Testis (tissue), 3 donors: ENCODE data around the gene MDC1. TPM values are rescaled to one million over a fixed set of nuclear protein-coding genes. Genes with fewer than 3 reads are reported as not detected.
A peak's percentile ranks its signal among the peaks of the same experiment; 100 is the strongest.

Source experiments
- DNase-seq: peaks from one replicate; pipeline ENCODE4 v3.0.0-alpha.2; 2019
- H3K27ac ChIP-seq, 2 donors: fragments of 200-600 bp; sonication (generic); one replicate each; pipeline ENCODE4 v1.5.1; 2019
- H3K27me3 ChIP-seq: fragments of 200-600 bp; sonication (generic); one replicate; pipeline ENCODE4 v1.5.1; 2019
- H3K36me3 ChIP-seq: fragments of 200-600 bp; sonication (generic); one replicate; pipeline ENCODE4 v1.5.1; 2017; ENCODE audit warnings: low read depth; ENCODE audit errors: missing control alignments
- H3K4me1 ChIP-seq: fragments of 200-600 bp; sonication (generic); one replicate; pipeline ENCODE4 v1.5.1; 2019
- H3K4me3 ChIP-seq, 2 donors: fragments of 200-600 bp; sonication (generic); one replicate each; pipeline ENCODE4 v1.5.1; 2017 to 2019
- H3K9me3 ChIP-seq: fragments of 200-600 bp; sonication (generic); one replicate; pipeline ENCODE4 v1.5.1; 2017
- CTCF ChIP-seq, 3 experiments: fragments of 450-650 bp in 2 of 3; fragments of 200-600 bp in 1 of 3; sonication (generic) in 1 of 3; IDR thresholded peaks; one replicate each; pipeline ENCODE4 v1.5.1; 2016 to 2019; ENCODE audit warnings: antibody characterized with exemption in 3 of 3, mild to moderate bottlenecking in 2 of 3, moderate library complexity in 1 of 3
- POLR2A ChIP-seq: fragments of 450-650 bp; IDR thresholded peaks from one replicate; pipeline ENCODE4 v1.6.1; 2017; ENCODE audit warnings: antibody characterized with exemption, mild to moderate bottlenecking, moderate library complexity
- WGBS, 2 donors: methylation state at CpG; one replicate each; pipeline ENCODE4 v1.1.5; 2018; 5-methylcytosine and 5-hydroxymethylcytosine counted together
- intact Hi-C: fragments of 100-400 bp; cut with DNase I; formaldehyde crosslinking; loops from one replicate; pipeline ENCODE4 v1.15.1; 2023; ENCODE audit warnings: low total_unique reads
- polyA plus RNA-seq: library from polyadenylated mRNA; stranded (reverse); fragments of 350-450 nt; fragmentation: Illumina TruSeq; extraction: RNeasy Lipid Tissue Mini Kit (QIAGEN cat#74804); gene quantifications from one replicate; pipeline ENCODE4 v1.2.3, GENCODE V29; 2014; ENCODE audit warnings: low read depth, low replicate concordance; ENCODE audit not compliant: insufficient read depth
- total RNA-seq, 2 donors: library from RNA; depleted of rRNA; stranded (reverse); fragments of >200 nt; gene quantifications; one replicate each; pipeline ENCODE4 v1.2.3, GENCODE V29; 2016

The MDC1 gene
- total and polyA plus RNA-seq, 3 donors from 2014 or later = 56.6 to 155 (median 79.3) TPM

GRCh38 chr6:30747902-30748769 lies 31.1 kb upstream of the MDC1 start:
- no peak for TF ChIP-seq POLR2A
- no peak for TF ChIP-seq CTCF (IDR thresholded peaks at IDR 0.05)
- intact Hi-C loops = no loop called here
- H3K27ac ChIP-seq = no peak overlapping the region
- DNase-seq = no peak
- H3K9me3 ChIP-seq = no peaks in the 10 kb centered on the region
- H3K4me1 ChIP-seq = peaks cover 24% of the 10 kb centered on the region
- H3K36me3 ChIP-seq = no peaks in the 10 kb centered on the region
- no peaks in the 10 kb centered on the region for H3K27me3 ChIP-seq
- no peak overlapping the region for H3K4me3 ChIP-seq
- WGBS, 2 donors = 74 to 82% methylated on average over 6 of the region's 6 CpGs

GRCh38 chr6:30747300-30747687 lies 30.2 kb upstream of the MDC1 start:
- Histone ChIP-seq H3K27ac (no peak overlapping the region), H3K36me3 (no peaks in the 10 kb centered on the region), H3K4me3 (no peak overlapping the region), H3K4me1 (peaks cover 19% of the 10 kb centered on the region), H3K9me3 (no peaks in the 10 kb centered on the region), H3K27me3 (no peaks in the 10 kb centered on the region)
- DNase-seq = no peak
- intact Hi-C loops = no loop called here
- WGBS, 2 donors = 25 to 40% methylated on average over 1 of the region's 1 CpG
- TF ChIP-seq POLR2A (no peak), CTCF (IDR thresholded peaks at IDR 0.05) (no peak)

- Histone ChIP-seq H3K4me3 (peak within 1 kb of the TSS; percentile 82 to 86), H3K27me3 (no peaks in the 10 kb centered on the region), H3K9me3 (no peaks in the 10 kb centered on the region), H3K36me3 (no peaks in the 10 kb centered on the region), H3K27ac (peak within 1 kb of the TSS; percentile 84 to 94), H3K4me1 (peaks cover 21% of the 10 kb centered on the region)
- peak; percentile 82 for DNase-seq
- 2% methylated on average over 35 to 53 of the region's 54 CpGs for WGBS, 2 donors
- intact Hi-C loops = no loop called here
- peak in 2 of 3 experiments; percentile 50 to 59 for TF ChIP-seq CTCF (IDR thresholded peaks at IDR 0.05)
- no peak for TF ChIP-seq POLR2A
These were observed 27.1 kb upstream of the MDC1 start, which contains the start of gene IER3 for GRCh38 chr6:30744054-30744805. Gene IER3 (minus strand): TSS chr6:30744547. CDS start chr6:30744518, 29 bp downstream.

GRCh38 chr6:30743099-30744053 lies 26.3 kb upstream of the MDC1 start:
- DNase-seq = peak; percentile 42
- Histone ChIP-seq H3K9me3 (no peaks in the 10 kb centered on the region), H3K27me3 (no peaks in the 10 kb centered on the region), H3K36me3 (no peaks in the 10 kb centered on the region), H3K4me1 (peaks cover 21% of the 10 kb centered on the region), H3K27ac (peak overlapping the region; percentile 84 to 94), H3K4me3 (peak overlapping the region; percentile 82 to 86)
- intact Hi-C loops = no loop called here
- TF ChIP-seq CTCF (IDR thresholded peaks at IDR 0.05) (no peak), POLR2A (no peak)
- 15 to 23% methylated on average over 39 to 54 of the region's 55 CpGs for WGBS, 2 donors
